CD14-positive monocyte (primary cell): Measurements from ENCODE around the gene CAMKK1. TPM values are rescaled to one million over a fixed set of nuclear protein-coding genes. Genes with fewer than 3 reads are reported as not detected.

Experiments used
- DNase-seq, 3 donors: peaks; one replicate each; pipeline ENCODE4 v3.0.0-alpha.2; 2011 to 2022
- H2AFZ ChIP-seq: 2 replicates; pipeline ENCODE4 v1.6.0; 2012; ENCODE audit warnings: mild to moderate bottlenecking, low read depth, low read length, inconsistent platforms; ENCODE audit not compliant: insufficient read depth, poor library complexity, severe bottlenecking
- H3K27ac ChIP-seq, 2 donors: 1 replicate in 1 of 2; 2 replicates in 1 of 2; pipeline ENCODE4 v1.5.1; 2012 to 2013; ENCODE audit warnings: low read length in 2 of 2, control low read depth in 1 of 2, inconsistent platforms in 1 of 2, low read depth in 1 of 2, mild to moderate bottlenecking in 1 of 2
- H3K27me3 ChIP-seq, 2 donors: one replicate each; pipeline versions ENCODE4 v1.6.0 to v1.6.1; 2011 to 2013; ENCODE audit warnings: low read length in 2 of 2; ENCODE audit not compliant: control insufficient read depth in 2 of 2, insufficient read depth in 2 of 2
- H3K36me3 ChIP-seq, 2 donors: replicated peaks in 1 of 2; 1 replicate in 1 of 2; 2 replicates in 1 of 2; pipeline versions ENCODE4 v1.5.1 to v1.6.1; 2012 to 2013; ENCODE audit warnings: low read length in 2 of 2, control low read depth in 1 of 2, inconsistent platforms in 1 of 2, mild to moderate bottlenecking in 1 of 2; ENCODE audit not compliant: insufficient read depth in 2 of 2, control insufficient read depth in 1 of 2
- H3K4me1 ChIP-seq, 2 donors: 1 replicate in 1 of 2; 2 replicates in 1 of 2; pipeline versions ENCODE4 v1.5.1 to v1.6.1; 2012 to 2013; ENCODE audit warnings: low read length in 2 of 2, control low read depth in 1 of 2, inconsistent platforms in 1 of 2, mild to moderate bottlenecking in 1 of 2, moderate library complexity in 1 of 2; ENCODE audit not compliant: insufficient read depth in 2 of 2, control insufficient read depth in 1 of 2
- H3K4me2 ChIP-seq: replicated peaks from 2 replicates; pipeline ENCODE3; 2012; ENCODE audit warnings: low read length, moderate library complexity, mild to moderate bottlenecking; ENCODE audit not compliant: poor library complexity, severe bottlenecking; ENCODE audit errors: extremely low read depth
- H3K4me3 ChIP-seq, 3 experiments: fragments of 200-600 bp in 1 of 3; sonication (generic) in 1 of 3; replicated peaks in 1 of 3; 1 replicate in 2 of 3; 2 replicates in 1 of 3; pipeline ENCODE4 v1.5.1; 2011 to 2013; ENCODE audit warnings: low read length in 3 of 3, mild to moderate bottlenecking in 3 of 3, control low read depth in 2 of 3, low read depth in 2 of 3, inconsistent platforms in 1 of 3, moderate library complexity in 1 of 3
- H3K79me2 ChIP-seq: 2 replicates; pipeline ENCODE4 v1.6.0; 2012; ENCODE audit warnings: mild to moderate bottlenecking, control low read depth, inconsistent platforms, low read length, moderate library complexity; ENCODE audit not compliant: insufficient read depth
- H3K9ac ChIP-seq: 2 replicates; pipeline ENCODE4 v1.6.0; 2017; ENCODE audit warnings: low read length, mild to moderate bottlenecking; ENCODE audit not compliant: insufficient read depth, poor library complexity, severe bottlenecking
- H3K9me3 ChIP-seq, 2 donors: replicated peaks in 1 of 2; 1 replicate in 1 of 2; 2 replicates in 1 of 2; pipeline versions ENCODE4 v1.5.1 to v1.6.1; 2012 to 2013; ENCODE audit warnings: low read length in 2 of 2, control low read depth in 1 of 2; ENCODE audit not compliant: control insufficient read depth in 1 of 2, insufficient read depth in 1 of 2
- H4K20me1 ChIP-seq: 2 replicates; pipeline ENCODE4 v1.6.0; 2012; ENCODE audit warnings: mild to moderate bottlenecking, low read length, control low read depth, moderate library complexity; ENCODE audit not compliant: insufficient read depth
- H3K27ac Mint-ChIP-seq, 7 donors: one replicate each; pipeline ENCODE4 v1.8.0; 2020; ENCODE audit warnings: mild to moderate bottlenecking in 7 of 7, mixed read lengths in 7 of 7, moderate library complexity in 6 of 7, inconsistent platforms in 2 of 7
- H3K27me3 Mint-ChIP-seq, 3 donors: one replicate each; pipeline ENCODE4 v1.8.0; 2021 to 2022; ENCODE audit warnings: low read depth in 3 of 3, mild to moderate bottlenecking in 3 of 3, mixed read lengths in 3 of 3, moderate library complexity in 3 of 3, inconsistent platforms in 1 of 3
- H3K36me3 Mint-ChIP-seq, 2 donors: one replicate each; pipeline ENCODE4 v1.8.0; 2020; ENCODE audit warnings: mixed read lengths in 2 of 2, inconsistent platforms in 1 of 2, mild to moderate bottlenecking in 1 of 2
- H3K4me1 Mint-ChIP-seq: one replicate; pipeline ENCODE4 v1.8.0; 2020; ENCODE audit warnings: mild to moderate bottlenecking, mixed read lengths
- H3K4me3 Mint-ChIP-seq, 2 donors: one replicate each; pipeline ENCODE4 v1.8.0; 2020; ENCODE audit warnings: mild to moderate bottlenecking in 2 of 2, mixed read lengths in 2 of 2, moderate library complexity in 1 of 2
- H3K9me3 Mint-ChIP-seq, 7 donors: one replicate each; pipeline ENCODE4 v1.8.0; 2020 to 2022; ENCODE audit warnings: mixed read lengths in 7 of 7, mild to moderate bottlenecking in 6 of 7, moderate library complexity in 6 of 7, inconsistent platforms in 2 of 7
- CTCF ChIP-seq: fragments of 200-600 bp; IDR thresholded peaks from one replicate; pipeline ENCODE4 v1.8.0; 2022; ENCODE audit warnings: antibody characterized with exemption, mild to moderate bottlenecking
- WGBS: methylation state at CpG from one replicate; pipeline ENCODE4 v1.1.5; 2013; ENCODE audit warnings: missing lambda C conversion rate; ENCODE audit not compliant: insufficient coverage; 5-methylcytosine and 5-hydroxymethylcytosine counted together
- intact Hi-C, 2 donors: fragments of 100-400 bp; cut with micrococcal nuclease; formaldehyde crosslinking; loops; one replicate each; pipeline versions ENCODE4 v1.15.0 to v1.15.1; 2023
- polyA plus RNA-seq, 3 donors: library from polyadenylated mRNA; depleted of rRNA in 1 of 3; unstranded in 2 of 3; stranded (reverse) in 1 of 3; fragments of 300-500 nt in 2 of 3; fragments of >200 nt in 1 of 3; fragmentation: Illumina TruSeq in 2 of 3; gene quantifications; 1 replicate in 2 of 3; 2 replicates in 1 of 3; pipeline ENCODE4 v1.2.3, GENCODE V29; 2012 to 2021

The CAMKK1 gene
- polyA plus RNA-seq, 3 donors, result 0.74 to 24.1 (median 1.5) TPM

- no peak overlapping the region for H3K27ac Mint-ChIP-seq
- H3K36me3 ChIP-seq, result peaks cover 21 to 24% of the 10 kb centered on the region in 2 donors
- no peak overlapping the region for H3K4me3 Mint-ChIP-seq
These were observed 15.6 kb downstream of the CAMKK1 start for GRCh38 chr17:3877220-3877619.

GRCh38 chr17:3875317-3875716, 17.5 kb downstream of the CAMKK1 start:
- H3K9me3 ChIP-seq, result no peaks in the 10 kb centered on the region
- intact Hi-C loops, result no loop called here
- Mint-ChIP-seq H3K36me3 (peaks cover 32 to 53% of the 10 kb centered on the region in 2 donors), H3K4me1 (peaks cover 5% of the 10 kb centered on the region), H3K9me3 (peaks cover 0 to 4% (median 0%) of the 10 kb centered on the region in 7 donors), H3K27ac (peak overlapping the region in 1 of 7 donors; percentile 32), H3K27me3 (peaks cover 0 to 6% (median 3%) of the 10 kb centered on the region in 3 donors), H3K4me3 (no peak overlapping the region)
- H3K4me3 ChIP-seq, result no peak overlapping the region
- no peak overlapping the region for H3K27ac ChIP-seq
- no peaks in the 10 kb centered on the region for H3K27me3 ChIP-seq
- TF ChIP-seq CTCF, result no peak
- H4K20me1 ChIP-seq, result no peaks in the 10 kb centered on the region
- H3K4me1 ChIP-seq, result no peaks in the 10 kb centered on the region
- H3K36me3 ChIP-seq, result peaks cover 24 to 28% of the 10 kb centered on the region in 2 donors
- no peak overlapping the region for H3K4me2 ChIP-seq
- no peaks in the 10 kb centered on the region for H3K79me2 ChIP-seq
- DNase-seq, result no peak
- no peak overlapping the region for H2AFZ ChIP-seq
- no peak overlapping the region for H3K9ac ChIP-seq
- WGBS, result 98% methylated on average over 4 of the region's 7 CpGs

More at GRCh38 chr17:3877220-3877619, 15.6 kb downstream of the CAMKK1 start:
- no peaks in the 10 kb centered on the region for H3K9me3 ChIP-seq
- H3K27me3 ChIP-seq, result no peaks in the 10 kb centered on the region
- WGBS, result 94% methylated on average over 3 of the region's 8 CpGs
- no peaks in the 10 kb centered on the region for H3K4me1 ChIP-seq
- no peak overlapping the region for H3K27ac ChIP-seq
- H3K9me3 Mint-ChIP-seq, result peaks cover 0 to 4% (median 0%) of the 10 kb centered on the region in 7 donors
- H3K4me3 ChIP-seq, result no peak overlapping the region
- no peak for TF ChIP-seq CTCF
- no peak overlapping the region for H3K4me2 ChIP-seq
- no peaks in the 10 kb centered on the region for H3K4me1 Mint-ChIP-seq
- H2AFZ ChIP-seq, result no peak overlapping the region
- intact Hi-C loops, result no loop called here
- H3K79me2 ChIP-seq, result no peaks in the 10 kb centered on the region
- H4K20me1 ChIP-seq, result no peaks in the 10 kb centered on the region
- peaks cover 0 to 5% (median 0%) of the 10 kb centered on the region in 3 donors for H3K27me3 Mint-ChIP-seq
- no peak overlapping the region for H3K9ac ChIP-seq
- DNase-seq, result no peak
- peaks cover 37 to 49% of the 10 kb centered on the region in 2 donors for H3K36me3 Mint-ChIP-seq
